ENCODE results near the gene TAF11. TPM values are rescaled to one million over a fixed set of nuclear protein-coding genes. Genes with fewer than 3 reads are reported as not detected.
A peak's percentile ranks its signal among the peaks of the same experiment; 100 is the strongest.

The TAF11 gene
- polyA plus RNA-seq, 3 donors: 22.9 to 29.9 (median 26.0) TPM

GRCh38 chr6:34858681-34859080, 29.2 kb downstream of the TAF11 start:
- Histone ChIP-seq H3K9ac (ENCODE audit: insufficient read depth, low read length, poor library complexity, severe bottlenecking) (no peak overlapping the region), H3K36me3 (replicated peaks in 1 of 2; ENCODE audit: control insufficient read depth in 1 of 2, insufficient read depth in 2 of 2, low read length in 2 of 2) (peaks cover 59 to 84% of the 10 kb centered on the region in 2 donors), H3K27ac (ENCODE audit: low read depth in 1 of 2, low read length in 2 of 2) (no peak overlapping the region), H3K79me2 (ENCODE audit: insufficient read depth, low read length) (no peaks in the 10 kb centered on the region), H3K9me3 (replicated peaks in 1 of 2; ENCODE audit: control insufficient read depth in 1 of 2, insufficient read depth in 1 of 2, low read length in 2 of 2) (no peaks in the 10 kb centered on the region), H4K20me1 (ENCODE audit: insufficient read depth, low read length) (no peaks in the 10 kb centered on the region), H3K27me3 (ENCODE audit: control insufficient read depth in 2 of 2, insufficient read depth in 2 of 2, low read length in 2 of 2) (no peaks in the 10 kb centered on the region), H3K4me1 (ENCODE audit: control insufficient read depth in 1 of 2, insufficient read depth in 2 of 2, low read length in 2 of 2) (no peaks in the 10 kb centered on the region), H2AFZ (ENCODE audit: insufficient read depth, low read depth, low read length, poor library complexity, severe bottlenecking) (no peak overlapping the region), H3K4me2 (replicated peaks; ENCODE audit: extremely low read depth, low read length, poor library complexity, severe bottlenecking) (no peak overlapping the region), H3K4me3 (replicated peaks in 1 of 3; ENCODE audit: low read depth in 2 of 3, low read length in 3 of 3) (no peak overlapping the region)
- intact Hi-C loops (cut with micrococcal nuclease): no loop called here
- Mint-ChIP-seq H3K4me1 (no peaks in the 10 kb centered on the region), H3K27me3 (ENCODE audit: low read depth in 3 of 3) (no peaks in the 10 kb centered on the region), H3K9me3 (no peaks in the 10 kb centered on the region), H3K4me3 (no peak overlapping the region), H3K36me3 (peaks cover 72 to 75% of the 10 kb centered on the region in 2 donors), H3K27ac (peak overlapping the region in 2 of 7 donors; percentile 2 to 51)
- no peak for DNase-seq
- no peak for TF ChIP-seq CTCF (IDR thresholded peaks at IDR 0.05)
- 100% methylated on average over 7 of the region's 7 CpGs for WGBS (ENCODE audit: insufficient coverage)

GRCh38 chr6:34855463-34855862, 32.4 kb downstream of the TAF11 start:
- Mint-ChIP-seq H3K27me3 (ENCODE audit: low read depth in 3 of 3) (no peaks in the 10 kb centered on the region), H3K4me3 (no peak overlapping the region), H3K27ac (peak overlapping the region in 1 of 7 donors; percentile 65), H3K36me3 (peaks cover 81 to 83% of the 10 kb centered on the region in 2 donors), H3K9me3 (no peaks in the 10 kb centered on the region), H3K4me1 (peaks cover 4% of the 10 kb centered on the region)
- H4K20me1 ChIP-seq (ENCODE audit: insufficient read depth, low read length): no peaks in the 10 kb centered on the region
- peaks cover 3% of the 10 kb centered on the region for H3K79me2 ChIP-seq (ENCODE audit: insufficient read depth, low read length)
- intact Hi-C loops (cut with micrococcal nuclease): no loop called here
- H3K4me3 ChIP-seq (replicated peaks in 1 of 3; ENCODE audit: low read depth in 2 of 3, low read length in 3 of 3): no peak overlapping the region
- no peak overlapping the region for H3K9ac ChIP-seq (ENCODE audit: insufficient read depth, low read length, poor library complexity, severe bottlenecking)
- H3K36me3 ChIP-seq (replicated peaks in 1 of 2; ENCODE audit: control insufficient read depth in 1 of 2, insufficient read depth in 2 of 2, low read length in 2 of 2): peaks cover 67 to 90% of the 10 kb centered on the region in 2 donors
- DNase-seq: no peak
- no peak overlapping the region for H3K4me2 ChIP-seq (replicated peaks; ENCODE audit: extremely low read depth, low read length, poor library complexity, severe bottlenecking)
- whole genome bisulfite sequencing (ENCODE audit: insufficient coverage): 93% methylated on average over 3 of the region's 7 CpGs
- no peak overlapping the region for H3K27ac ChIP-seq (ENCODE audit: low read depth in 1 of 2, low read length in 2 of 2)
- TF ChIP-seq CTCF (IDR thresholded peaks at IDR 0.05): no peak
- no peaks in the 10 kb centered on the region for H3K4me1 ChIP-seq (ENCODE audit: control insufficient read depth in 1 of 2, insufficient read depth in 2 of 2, low read length in 2 of 2)
- no peak overlapping the region for H2AFZ ChIP-seq (ENCODE audit: insufficient read depth, low read depth, low read length, poor library complexity, severe bottlenecking)
- H3K27me3 ChIP-seq (ENCODE audit: control insufficient read depth in 2 of 2, insufficient read depth in 2 of 2, low read length in 2 of 2): no peaks in the 10 kb centered on the region
- H3K9me3 ChIP-seq (replicated peaks in 1 of 2; ENCODE audit: control insufficient read depth in 1 of 2, insufficient read depth in 1 of 2, low read length in 2 of 2): no peaks in the 10 kb centered on the region
